Activated CD4-positive, alpha-beta T cell treated with anti-CD3 and anti-CD28 coated beads, Interleukin-2, amount 50 U/mL, for 16 hours (primary cell): ENCODE measurements around the gene COL23A1.

ENCODE experiments used
- DNase-seq: peaks from one replicate; pipeline ENCODE4 v3.0.0-alpha.2; 2020

Gene COL23A1

DNA sequence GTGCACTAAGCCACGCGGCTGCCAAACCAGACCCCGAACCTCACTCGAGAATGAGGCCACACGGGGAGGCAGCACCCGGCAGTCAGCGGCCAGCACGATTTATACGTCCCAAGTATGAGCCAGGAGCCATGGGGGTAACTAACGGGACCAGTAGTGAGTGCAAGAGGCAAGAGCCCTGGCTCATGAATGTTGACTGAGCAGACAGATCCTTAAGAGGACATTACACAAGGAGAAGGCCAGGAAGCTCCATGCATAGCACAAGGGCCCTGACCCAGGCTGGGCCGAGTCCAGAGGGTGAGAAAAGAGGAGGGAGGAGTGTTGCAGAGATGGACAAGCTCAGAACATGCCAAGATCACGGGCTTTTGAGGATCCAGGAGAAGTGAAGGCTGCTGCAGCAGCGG is 299.0 kb downstream of the COL23A1 start:
- DNase-seq: no peak

- DNase-seq: no peak
Measured at GRCh38 chr5:178290376-178290775, 299.8 kb downstream of the COL23A1 start.

GRCh38 chr5:178289438-178289837 is 300.8 kb downstream of the COL23A1 start:
- no peak for DNase-seq

DNA sequence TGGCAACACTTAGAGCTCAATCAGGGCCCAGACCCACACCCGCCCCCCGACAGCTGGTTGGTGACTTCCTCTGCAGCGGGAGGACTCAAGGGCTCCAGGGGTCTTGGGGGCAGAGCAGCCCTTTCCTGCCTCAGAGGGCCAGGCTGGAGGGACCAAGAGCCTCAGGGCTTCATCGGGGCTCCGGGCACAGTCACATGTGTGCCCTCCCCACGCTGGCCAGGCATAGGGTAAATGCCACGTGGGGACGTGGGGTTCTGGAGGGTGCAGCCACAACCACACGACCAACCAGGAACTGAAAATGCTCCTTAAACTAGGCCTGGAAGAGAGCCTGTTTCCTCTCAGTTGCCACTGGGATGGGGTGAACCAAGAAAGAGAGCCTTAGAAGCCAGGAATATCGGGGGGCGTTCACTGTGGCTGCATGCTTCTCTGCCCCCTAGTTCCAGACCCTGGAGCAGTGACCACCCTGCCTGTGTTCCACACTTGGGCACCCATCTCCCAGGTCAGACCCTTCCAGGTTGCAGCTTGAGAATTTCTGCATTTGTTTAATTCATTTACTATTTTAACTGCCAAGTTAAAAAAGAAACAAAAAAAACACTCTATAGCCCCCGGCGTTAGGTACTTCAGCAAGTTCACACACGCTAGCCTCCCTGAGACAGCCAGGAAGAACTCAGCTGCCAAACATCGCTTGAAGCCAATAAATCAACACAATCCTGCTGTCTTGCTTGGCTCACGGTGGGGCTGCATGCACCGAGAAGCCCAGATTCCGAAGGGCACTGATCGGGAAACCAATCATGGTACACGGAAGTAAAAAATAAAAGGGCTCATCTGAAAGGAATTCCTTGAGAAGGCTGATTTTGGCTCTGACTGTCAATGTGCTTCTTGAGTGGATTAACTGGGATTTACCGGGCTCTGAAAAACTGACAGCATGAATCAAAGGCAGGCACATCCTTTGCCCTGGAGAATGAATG is 301.5 kb downstream of the COL23A1 start:
- DNase-seq: no peak

DNA sequence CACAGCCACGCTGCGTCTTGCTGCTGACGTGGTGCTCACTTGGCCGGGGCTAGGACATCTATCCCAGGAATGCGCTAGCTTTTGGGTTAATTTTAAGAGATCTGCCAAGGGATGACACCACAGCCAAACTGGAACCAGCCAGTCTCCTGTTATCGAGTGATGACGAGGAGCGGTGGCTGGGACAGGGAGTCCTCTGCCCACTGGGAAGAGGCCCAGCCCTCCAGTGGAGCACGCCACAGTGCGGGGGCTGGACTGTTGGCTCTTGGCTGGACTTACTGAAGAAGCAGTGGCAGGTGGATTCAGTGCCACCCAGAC is 302.4 kb downstream of the COL23A1 start:
- no peak for DNase-seq

DNA sequence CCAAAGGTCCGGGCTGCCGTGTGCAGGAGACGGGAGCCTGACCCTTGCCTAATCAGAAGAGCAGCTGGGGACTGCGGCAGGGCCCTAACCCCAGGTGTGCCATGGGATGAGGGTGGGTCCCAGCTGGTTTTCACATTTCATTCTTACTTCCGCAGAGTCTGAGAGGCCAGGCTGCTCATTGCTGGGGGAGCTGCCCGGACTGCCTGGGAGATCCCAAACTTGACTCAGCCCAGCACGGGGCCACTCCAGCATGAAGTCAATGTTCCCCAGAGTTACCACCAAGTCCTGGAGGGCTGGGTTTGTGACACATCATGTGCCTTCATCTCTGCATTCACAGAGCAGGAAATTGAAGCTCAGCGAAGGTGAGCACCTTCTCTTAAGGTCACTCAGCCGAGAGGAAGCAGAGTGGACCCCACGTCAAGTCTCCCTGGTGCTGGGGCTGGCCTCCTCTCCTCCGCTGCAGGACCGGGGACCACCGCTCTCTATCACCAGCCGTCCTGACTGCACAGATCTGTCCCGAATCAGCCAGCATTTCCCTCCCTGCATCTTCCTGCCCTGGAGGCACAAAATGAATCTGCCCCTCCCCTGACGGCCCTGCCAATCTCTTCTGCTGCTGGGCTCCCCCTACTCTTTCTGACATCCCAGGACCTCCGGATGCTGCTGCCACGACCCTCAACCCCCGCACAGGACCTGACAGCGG is 303.0 kb downstream of the COL23A1 start:
- no peak for DNase-seq

DNA sequence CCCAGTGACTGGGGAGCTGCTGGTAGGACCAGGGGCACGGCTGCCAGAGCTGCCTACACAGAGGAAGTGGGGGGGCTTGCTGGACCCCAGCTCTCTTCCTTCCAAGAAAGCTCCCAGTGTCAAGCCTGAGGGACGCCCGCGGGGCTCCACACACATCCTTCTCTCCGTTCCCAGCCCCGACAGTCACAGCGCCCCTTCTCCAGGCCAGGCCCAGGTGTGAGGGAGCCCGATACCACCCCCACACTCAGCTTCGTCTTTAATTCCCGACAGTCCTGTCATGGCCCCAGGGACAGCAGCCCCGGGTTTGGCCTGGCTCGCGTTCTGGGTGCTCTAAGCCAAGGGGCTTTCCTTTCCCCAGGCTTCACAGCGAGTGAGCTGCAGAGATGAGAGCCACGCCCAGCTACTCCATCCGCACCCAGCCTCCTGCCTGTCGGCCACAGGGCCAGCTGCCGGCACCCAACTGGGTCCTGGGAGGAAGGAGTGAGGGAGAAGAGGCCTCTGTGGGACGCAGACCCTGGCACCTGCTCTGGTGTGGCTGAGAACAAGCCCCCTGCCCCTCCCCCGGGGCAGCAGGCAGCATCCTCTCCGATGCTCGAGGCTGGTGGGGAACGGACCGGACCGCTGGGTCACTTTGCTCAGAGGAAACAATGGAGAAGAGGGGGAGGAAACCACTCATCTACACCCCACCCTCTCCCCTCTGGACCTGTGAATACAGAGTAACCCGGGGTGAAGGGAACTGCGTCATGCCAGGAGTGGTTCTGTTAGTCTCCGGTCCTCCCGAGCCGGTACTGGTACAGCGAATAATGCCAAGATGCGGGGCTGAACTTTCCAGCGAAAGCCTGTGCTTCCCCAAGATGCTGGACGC is 303.7 kb downstream of the COL23A1 start:
- no peak for DNase-seq

DNA sequence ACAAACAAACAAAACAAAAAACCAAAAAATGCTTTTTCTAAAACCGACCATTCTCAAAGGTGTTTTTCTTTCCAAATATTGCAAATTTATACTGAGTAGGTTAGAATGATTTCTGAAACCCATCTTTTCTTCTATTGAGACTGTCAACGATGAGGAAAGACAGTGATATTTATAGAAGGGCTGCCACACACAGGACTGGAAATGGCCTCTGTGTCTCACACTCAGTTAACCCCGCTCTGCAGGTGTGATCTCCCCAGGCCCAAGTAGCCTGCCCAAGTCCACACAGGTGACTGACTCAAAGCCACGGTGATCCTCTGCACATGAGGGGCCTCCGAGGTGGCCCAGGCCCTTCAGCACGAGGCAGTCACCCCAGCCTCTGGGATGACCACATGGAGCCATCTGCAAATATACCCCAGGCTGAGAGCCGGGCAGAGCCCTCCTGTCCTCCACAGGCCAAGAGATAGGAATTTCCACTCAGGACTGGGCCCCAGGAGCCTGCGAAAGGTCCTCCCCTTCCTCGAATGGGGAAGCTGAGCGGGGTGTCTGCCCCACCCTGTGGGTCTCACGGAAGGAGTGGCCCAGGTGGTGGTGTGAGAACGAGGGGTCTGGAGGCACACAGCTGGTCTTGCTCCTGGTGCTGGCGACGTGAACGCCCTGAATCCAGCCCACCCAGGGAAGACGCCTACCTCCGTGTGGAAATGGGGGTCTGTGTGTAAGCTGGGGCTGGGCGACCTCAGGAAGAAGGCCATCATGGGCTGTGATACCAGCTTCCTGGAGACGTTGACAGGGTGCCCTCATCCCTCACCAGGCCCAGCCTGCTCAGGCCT is 304.6 kb downstream of the COL23A1 start:
- DNase-seq: no peak

DNA sequence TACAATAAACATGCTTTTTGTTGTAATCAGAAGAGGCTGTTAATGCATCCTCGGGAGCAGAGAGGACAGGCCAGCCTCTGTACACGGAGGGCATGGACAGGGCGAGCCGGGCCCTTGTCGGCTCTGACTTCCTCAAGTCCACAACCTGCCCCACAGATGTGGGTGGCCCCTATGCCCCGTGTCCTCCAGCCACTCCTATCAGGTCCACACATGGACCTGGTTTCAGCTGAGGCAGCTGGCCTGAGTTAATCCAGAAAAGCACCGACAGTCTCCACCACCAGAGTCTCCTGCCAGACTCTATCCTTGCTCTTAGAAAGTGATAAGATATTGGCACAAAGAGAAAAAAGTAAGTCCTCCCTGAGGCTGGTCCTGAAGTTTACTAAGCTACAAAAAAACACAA is 305.2 kb downstream of the COL23A1 start:
- DNase-seq: no peak

DNA sequence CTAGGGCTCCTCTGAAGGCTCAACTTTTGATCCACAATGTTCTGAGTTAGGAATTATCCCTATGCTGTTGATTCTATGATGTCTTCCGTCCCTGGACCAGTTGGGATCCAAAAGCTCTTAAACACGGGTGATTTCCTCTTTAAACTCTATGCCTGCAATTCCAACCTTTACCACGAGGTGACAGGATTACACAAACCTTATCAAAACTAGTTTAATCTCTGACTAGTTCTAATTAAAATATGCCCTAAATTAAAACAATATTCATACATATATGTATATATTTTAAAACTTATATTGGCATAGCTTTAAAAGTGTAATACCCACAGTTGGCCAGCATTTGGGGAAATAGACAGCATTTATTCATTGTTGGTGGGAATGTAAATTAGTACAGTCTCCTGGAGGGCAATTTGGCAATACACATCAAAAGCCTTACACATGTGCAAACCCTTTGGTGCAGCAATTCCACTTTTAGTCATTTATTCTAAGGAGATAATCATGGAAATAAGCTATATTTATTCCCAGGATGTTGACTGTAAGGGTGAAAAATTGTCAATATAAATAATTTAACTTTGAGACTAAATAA is 306.0 kb downstream of the COL23A1 start:
- peak; percentile 4 for DNase-seq

DNA sequence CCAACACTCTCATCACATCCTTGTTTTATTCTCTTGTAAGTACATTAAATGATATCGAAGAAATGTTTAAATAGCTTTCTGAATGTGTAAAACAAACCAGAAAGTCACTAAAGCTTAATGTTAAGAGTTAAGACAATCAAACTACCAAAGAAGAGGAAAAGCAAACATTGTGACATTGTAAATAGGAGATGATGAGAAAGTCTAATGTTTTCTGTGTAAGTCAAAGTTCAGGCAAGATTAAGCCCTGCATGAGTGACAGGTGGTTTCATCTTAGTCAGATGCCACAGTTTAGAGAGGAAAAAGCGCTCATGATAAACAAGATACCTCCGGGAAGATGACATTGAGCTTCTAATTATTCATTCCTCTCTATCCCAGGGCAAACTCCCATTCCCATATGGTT is 306.7 kb downstream of the COL23A1 start:
- DNase-seq: no peak

DNA sequence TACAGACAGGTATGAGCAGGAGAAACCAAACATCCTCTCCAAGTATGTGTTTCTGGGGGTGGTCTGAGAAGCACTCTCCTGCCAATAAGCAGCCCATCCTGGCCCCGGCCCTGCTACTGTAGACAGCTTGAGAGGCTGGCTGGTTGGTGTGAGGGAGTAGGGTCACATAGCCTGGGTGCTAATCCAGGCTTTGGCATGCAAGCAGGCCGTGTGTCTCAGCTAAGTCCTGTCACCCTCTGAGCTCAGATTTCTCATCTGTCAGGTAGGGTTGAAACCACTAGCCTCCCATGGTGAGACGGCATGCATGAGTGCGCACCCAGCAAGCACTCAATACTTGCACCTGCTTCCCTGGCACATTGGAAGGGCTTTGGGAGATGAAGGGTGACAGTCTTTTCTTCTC is 307.8 kb downstream of the COL23A1 start:
- no peak for DNase-seq

- DNase-seq: no peak
Measured at GRCh38 chr5:178281331-178281730, 308.9 kb downstream of the COL23A1 start.

GRCh38 chr5:178280631-178281030 is 309.6 kb downstream of the COL23A1 start:
- no peak for DNase-seq

GRCh38 chr5:178279723-178280438 is 310.3 kb downstream of the COL23A1 start:
- DNase-seq: peak; percentile 56

GRCh38 chr5:178279026-178279722 is 311.0 kb downstream of the COL23A1 start:
- DNase-seq: no peak

- DNase-seq: no peak
Measured at GRCh38 chr5:178278358-178279023, 311.7 kb downstream of the COL23A1 start.

GRCh38 chr5:178277866-178278265 is 312.3 kb downstream of the COL23A1 start:
- no peak for DNase-seq

- no peak for DNase-seq
Measured at GRCh38 chr5:178277346-178277745, 312.8 kb downstream of the COL23A1 start.
